ENCODE results near the gene CYCS.

The CYCS gene

GRCh38 chr7:25073451-25073850 lies 51.6 kb downstream of the CYCS start:
- H3K27ac ChIP-seq (ENCODE audit: low read length), result no peak overlapping the region
- no peak overlapping the region for H3K4me3 ChIP-seq (ENCODE audit: low read length)
- H3K9me3 ChIP-seq (ENCODE audit: control insufficient read depth, insufficient read depth, low read length), result no peaks in the 10 kb centered on the region
- no peaks in the 10 kb centered on the region for H3K4me1 ChIP-seq (ENCODE audit: control insufficient read depth, insufficient read depth, low read length)
- no peak for DNase-seq (ENCODE audit: low read depth, low spot score)
- no peaks in the 10 kb centered on the region for H3K36me3 ChIP-seq (ENCODE audit: control insufficient read depth, insufficient read depth, low read length)
- WGBS (ENCODE audit: insufficient coverage, insufficient read length), result no CpG with 5 or more reads among the region's 2 CpGs
- no peaks in the 10 kb centered on the region for H3K27me3 ChIP-seq (ENCODE audit: control insufficient read depth, insufficient read depth, low read length)
